KOPT-K1 (cell line): ENCODE data around the gene SSBP4.

ENCODE experiments used
- H3K27ac ChIP-seq: fragments of 200-600 bp; sonication (generic); 2 replicates; pipeline ENCODE4 v1.5.1; 2016; ENCODE audit warnings: antibody characterized with exemption, mild to moderate bottlenecking, low read depth, low read length; ENCODE audit not compliant: poor library complexity, severe bottlenecking
- H3K36me3 ChIP-seq: fragments of 200-600 bp; sonication (generic); 2 replicates; pipeline ENCODE4 v1.5.1; 2017; ENCODE audit warnings: antibody characterized with exemption, mild to moderate bottlenecking, low read length, moderate library complexity; ENCODE audit not compliant: insufficient read depth
- H3K9me3 ChIP-seq: fragments of 200-600 bp; sonication (generic); 2 replicates; pipeline ENCODE4 v1.5.1; 2017; ENCODE audit warnings: antibody characterized with exemption, low read length, mild to moderate bottlenecking; ENCODE audit not compliant: insufficient read depth, poor library complexity, severe bottlenecking

The SSBP4 gene

DNA sequence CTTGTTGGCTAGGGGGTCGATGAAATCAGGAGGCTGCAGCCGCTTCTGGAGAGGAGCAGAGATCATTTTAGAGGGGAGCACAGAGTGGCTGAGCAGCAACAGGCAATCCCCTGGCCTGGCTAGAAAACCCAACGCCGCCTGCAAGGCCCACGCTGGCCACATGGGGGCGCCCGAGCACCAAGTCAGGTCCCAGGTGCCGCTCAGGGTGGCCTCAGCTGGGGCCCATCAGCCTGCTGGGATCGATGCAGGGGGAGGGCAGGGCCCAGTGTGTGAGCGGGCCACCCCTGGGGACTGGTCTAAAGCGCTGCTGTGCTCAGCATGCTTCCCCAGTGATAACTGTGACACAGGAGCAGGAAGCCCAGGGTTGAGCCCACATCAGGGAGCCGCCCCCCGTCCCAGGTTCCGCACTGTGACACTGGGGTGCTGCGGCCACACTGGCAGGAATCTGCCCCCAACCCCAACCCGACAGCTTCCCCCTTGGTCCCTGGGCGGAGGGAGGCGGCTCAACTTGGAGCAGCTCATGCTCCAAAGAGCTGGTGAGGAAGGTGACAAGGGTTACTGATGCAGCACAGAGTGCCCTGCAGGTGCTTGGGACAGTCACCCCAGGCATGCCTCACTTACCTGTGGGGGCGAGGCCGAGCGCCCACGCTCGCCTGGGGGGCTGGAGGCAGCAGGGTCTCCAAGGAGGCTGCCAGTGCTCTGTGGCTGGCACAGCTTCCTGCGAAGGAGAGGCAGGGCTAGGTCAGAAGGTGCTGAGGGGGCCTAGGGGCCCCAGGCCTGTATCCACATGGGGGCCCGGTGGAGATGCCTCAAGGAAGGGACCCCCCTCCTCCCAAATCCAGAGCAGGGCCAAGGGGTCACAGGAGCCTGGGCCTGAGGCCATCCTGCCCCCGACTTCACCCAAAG lies 32.0 kb downstream of the SSBP4 start:
- Histone ChIP-seq H3K27ac (no peak overlapping the region), H3K9me3 (no peaks in the 10 kb centered on the region), H3K36me3 (peaks cover 57% of the 10 kb centered on the region)

DNA sequence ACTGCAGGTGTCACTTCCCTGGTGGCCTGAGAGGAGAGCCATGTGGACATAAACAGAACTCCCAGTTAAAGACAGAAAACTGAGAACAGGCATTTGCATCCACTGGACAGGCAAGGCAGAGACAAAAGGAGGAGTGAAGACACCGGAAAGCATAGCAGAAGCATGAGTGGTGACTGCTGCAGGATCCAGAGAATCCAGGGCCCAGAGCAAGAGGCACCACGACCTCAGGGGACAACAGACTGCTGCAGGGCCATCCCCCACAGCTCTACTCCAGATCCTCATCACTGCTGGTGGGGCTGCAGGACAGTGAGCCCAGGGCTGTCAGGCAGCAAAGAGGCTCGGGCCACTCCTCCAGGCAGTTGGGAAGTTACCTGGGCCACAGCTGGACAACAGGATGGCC lies 33.2 kb downstream of the SSBP4 start:
- H3K36me3 ChIP-seq, result peaks cover 57% of the 10 kb centered on the region
- H3K9me3 ChIP-seq, result no peaks in the 10 kb centered on the region
- no peak overlapping the region for H3K27ac ChIP-seq

DNA sequence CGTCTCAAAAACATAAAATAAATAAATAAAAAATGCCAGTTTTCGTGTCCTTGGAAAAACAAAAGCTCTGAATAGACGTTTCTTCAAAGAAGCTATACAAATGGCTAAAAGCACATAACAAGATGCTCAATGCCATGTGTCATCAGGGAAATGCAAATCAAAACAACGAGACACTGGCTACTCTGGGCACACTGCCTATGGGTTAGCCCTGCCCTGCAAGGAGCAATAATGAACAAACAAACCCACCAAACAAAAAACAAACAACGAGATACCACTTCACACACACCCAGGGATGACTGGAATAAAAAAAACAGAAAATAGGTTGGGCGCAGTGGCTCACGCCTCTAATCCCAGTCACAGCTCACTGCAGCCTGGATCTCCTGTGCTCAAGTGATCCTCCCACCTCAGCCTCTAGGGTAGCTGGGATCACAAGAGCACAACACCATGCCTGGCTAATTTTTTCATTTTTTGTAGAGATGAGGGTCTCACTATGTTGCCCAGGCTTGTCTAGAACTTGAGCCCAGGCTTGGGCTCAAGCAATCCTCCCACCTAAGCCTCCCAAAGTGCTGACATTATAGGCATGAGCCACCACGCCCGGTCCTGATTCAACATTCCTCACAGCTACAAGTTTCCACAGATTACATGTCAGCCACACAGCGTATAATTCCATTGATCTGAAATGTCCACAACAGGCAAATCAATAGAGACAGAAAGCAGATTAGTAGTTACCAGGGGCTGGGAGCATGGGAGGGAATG lies 34.2 kb downstream of the SSBP4 start:
- H3K9me3 ChIP-seq, result no peaks in the 10 kb centered on the region
- H3K27ac ChIP-seq, result no peak overlapping the region
- H3K36me3 ChIP-seq, result peaks cover 59% of the 10 kb centered on the region

DNA sequence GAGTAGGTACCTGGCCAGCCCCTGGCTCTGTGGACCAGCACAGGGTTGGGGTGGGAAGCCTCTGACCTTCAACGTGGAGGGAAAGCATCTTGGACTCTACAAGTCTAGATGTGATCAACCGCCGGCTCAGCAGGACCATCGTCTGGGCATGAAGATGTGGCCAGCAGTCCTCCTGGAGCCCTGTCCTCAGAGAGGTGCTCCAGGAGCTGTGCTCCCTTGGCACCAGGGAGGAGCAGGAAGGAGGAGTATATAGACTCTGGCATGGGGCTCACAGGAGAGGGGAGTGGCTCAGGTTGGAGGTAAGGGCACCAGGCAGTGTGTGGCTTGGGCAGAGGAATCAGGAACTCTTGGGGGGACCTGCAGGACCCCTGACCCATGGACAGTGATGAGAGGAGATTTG lies 37.1 kb downstream of the SSBP4 start:
- no peaks in the 10 kb centered on the region for H3K9me3 ChIP-seq
- peaks cover 62% of the 10 kb centered on the region for H3K36me3 ChIP-seq

DNA sequence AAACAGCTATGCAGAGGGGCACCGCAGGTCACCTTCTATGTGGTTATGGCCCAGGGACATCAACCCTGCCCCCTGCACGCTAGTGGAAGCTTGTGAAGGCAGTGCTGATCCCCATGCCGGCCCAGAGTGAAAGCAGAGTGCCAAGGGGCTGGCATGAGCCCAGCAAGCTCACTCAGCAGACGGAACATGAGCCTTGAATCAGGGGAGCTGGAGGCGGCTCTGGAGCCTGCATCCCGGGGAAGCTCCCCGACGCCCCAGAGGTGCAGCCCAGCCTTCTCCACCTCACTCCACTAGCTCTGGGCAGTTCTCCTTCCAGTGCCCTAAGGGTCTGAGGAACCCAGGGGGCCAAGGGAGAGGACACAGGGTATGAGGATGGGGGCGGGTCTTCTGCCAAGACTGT lies 37.8 kb downstream of the SSBP4 start:
- no peak overlapping the region for H3K27ac ChIP-seq
- no peaks in the 10 kb centered on the region for H3K9me3 ChIP-seq
- peaks cover 62% of the 10 kb centered on the region for H3K36me3 ChIP-seq

More for the DNA sequence above, 37.1 kb downstream of the SSBP4 start:
- no peak overlapping the region for H3K27ac ChIP-seq

DNA sequence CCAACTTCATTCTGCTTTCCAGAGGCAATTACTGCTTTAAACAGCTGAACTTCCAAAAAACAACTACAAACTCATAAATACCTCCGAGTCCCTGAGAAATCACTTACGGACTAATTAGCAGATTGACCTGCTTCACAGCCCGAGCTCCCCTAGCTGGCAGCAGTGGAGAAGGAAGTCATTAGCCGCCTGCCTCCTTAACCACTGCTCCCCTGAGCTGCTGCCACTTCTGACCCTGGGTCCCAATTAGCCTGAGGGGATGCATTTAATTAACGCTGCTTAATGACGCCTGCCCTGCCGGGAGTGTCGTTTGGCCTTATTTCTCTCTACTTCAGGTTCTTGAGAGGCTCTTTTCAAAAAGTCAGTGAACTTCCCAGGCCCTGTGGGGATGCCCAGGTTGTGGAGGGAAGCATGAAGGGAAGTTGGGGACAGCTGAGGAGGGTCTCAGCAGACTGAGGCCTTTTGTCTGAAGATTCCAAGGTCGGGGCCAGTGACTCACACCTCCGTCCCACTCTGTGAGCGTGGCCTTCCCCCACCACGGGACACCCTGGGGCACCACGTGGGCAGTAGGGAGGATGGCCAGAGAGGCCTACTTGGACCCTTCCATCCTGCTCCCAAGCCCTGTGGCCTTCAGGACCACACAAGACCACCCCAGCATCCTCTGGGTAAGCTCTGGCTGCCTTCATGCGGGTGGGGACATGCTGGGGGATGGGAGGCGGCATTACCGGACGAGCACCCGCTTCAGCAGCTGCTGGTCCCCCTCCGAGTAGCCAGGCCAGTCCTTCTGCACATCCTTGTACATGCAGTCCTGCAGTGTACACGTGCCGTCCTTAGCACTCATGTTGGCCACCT lies 38.5 kb downstream of the SSBP4 start:
- H3K36me3 ChIP-seq, result peaks cover 68% of the 10 kb centered on the region
- H3K9me3 ChIP-seq, result no peaks in the 10 kb centered on the region
- H3K27ac ChIP-seq, result no peak overlapping the region

DNA sequence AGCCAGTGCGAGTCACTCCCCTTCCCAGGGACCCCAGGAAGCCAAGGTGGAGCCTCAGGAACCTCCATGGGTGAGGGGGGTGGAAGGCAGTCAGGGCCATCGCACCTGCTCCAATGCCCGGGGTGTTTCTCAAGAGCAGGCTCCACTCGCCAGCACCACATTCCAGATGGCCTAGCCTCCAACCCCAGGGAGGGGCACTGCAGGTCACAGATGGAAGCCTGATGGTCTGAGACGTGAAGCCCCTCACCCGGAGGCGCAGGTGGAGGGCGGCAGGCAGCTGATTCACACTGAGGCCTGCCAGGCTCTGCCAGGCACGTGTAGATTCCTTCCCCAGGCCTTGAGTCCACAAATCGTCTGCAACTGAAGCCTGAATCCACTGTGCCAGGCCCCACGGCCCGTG lies 41.7 kb downstream of the SSBP4 start:
- peaks cover 87% of the 10 kb centered on the region for H3K36me3 ChIP-seq
- H3K27ac ChIP-seq, result no peak overlapping the region
- H3K9me3 ChIP-seq, result no peaks in the 10 kb centered on the region

DNA sequence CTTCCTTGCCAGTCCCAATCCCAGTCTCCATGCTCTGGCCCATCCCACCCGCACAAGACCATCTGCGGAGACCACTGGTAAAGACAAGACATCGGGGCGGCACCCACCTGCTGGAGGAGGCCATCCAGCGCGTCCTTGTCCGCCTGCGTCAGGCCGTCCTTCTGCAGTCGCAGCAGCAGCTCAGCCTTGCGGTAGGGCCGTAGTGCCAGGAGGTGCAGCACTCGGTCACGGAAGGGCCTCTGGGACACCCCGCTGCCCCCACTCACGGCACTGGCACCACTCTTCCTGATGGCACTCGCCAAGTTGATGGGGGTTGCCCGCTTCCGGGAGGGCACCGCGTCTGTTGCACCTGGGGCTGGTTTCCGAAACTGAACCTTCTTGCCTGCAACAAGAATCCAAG lies 42.3 kb downstream of the SSBP4 start:
- Histone ChIP-seq H3K36me3 (peaks cover 82% of the 10 kb centered on the region), H3K27ac (no peak overlapping the region), H3K9me3 (no peaks in the 10 kb centered on the region)

DNA sequence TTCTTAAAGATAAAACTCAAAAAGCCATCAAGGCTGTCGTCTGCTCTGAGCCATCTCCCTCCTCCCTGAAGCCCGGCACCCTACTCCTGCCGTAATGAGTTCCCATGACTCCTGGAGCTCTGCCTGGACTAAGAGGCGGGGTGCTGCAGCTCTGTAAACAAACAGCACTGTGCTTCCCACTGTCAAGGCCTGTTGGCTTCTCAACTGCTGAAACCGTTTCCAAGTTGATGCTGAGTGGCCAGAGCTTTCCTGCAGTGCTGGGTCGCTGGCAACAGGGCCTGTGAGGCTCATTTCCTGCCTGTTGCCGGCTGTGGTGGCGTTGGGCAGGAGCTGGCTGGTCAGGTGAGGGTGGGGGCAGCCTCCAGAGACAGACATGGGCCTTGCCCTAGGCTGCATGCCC lies 45.4 kb downstream of the SSBP4 start:
- Histone ChIP-seq H3K9me3 (no peaks in the 10 kb centered on the region), H3K27ac (no peak overlapping the region), H3K36me3 (peaks cover 51% of the 10 kb centered on the region)

DNA sequence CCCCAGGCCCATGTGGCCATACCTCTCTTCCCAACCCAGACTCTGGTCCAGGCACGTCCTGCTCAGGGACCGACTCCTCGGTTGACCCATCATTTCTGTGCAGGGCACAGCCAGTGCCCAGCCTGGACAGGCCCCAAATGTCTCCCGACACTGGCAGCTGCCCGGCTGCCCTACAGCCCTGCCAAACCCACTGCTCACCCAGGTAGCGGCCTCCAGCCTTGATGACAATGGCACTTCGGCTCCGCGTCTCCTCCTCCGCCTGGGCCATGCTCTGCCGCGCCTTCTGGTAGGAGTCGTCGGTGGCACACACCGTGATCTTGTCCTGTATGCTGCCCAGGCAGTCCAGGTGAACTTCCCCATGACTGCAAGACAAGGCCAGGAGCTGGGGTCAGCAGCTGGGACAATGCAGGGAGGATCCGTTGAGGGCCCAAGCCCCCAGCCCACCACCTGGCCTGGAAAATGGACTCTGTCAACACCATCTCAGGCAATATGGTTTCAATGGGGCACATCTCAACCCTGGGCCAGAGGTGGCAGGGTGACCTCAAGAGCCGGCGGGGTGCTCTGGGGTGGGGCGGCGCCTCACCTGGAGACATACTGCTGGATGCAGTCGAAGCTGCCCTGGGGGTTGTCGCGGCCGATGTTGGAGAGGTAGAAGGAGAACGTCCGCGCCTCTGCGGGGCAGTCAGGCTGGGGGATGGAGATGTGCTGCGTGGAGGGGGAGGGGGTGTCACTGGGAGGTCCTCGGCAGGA lies 46.2 kb downstream of the SSBP4 start:
- Histone ChIP-seq H3K27ac (no peak overlapping the region), H3K36me3 (peaks cover 46% of the 10 kb centered on the region), H3K9me3 (no peaks in the 10 kb centered on the region)

DNA sequence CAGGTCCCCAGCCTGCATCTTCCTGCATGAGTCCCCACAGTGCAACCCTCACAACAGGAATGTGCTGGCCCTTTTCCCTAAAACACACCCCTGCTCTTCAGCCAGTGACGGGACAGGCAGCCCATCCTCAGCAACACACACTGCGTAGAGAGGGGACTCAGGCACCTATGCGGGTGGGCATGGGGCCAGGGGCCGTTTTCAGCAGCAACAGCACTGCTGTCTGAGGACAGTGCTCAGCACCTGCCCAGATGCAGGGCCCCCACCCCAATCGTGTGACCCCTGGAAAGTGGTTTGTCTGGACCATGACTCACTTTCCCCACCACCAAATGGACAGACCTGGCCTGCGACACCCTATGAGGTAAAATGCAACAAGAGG lies 46.8 kb downstream of the SSBP4 start:
- no peaks in the 10 kb centered on the region for H3K9me3 ChIP-seq
- H3K36me3 ChIP-seq, result peaks cover 46% of the 10 kb centered on the region
- no peak overlapping the region for H3K27ac ChIP-seq

DNA sequence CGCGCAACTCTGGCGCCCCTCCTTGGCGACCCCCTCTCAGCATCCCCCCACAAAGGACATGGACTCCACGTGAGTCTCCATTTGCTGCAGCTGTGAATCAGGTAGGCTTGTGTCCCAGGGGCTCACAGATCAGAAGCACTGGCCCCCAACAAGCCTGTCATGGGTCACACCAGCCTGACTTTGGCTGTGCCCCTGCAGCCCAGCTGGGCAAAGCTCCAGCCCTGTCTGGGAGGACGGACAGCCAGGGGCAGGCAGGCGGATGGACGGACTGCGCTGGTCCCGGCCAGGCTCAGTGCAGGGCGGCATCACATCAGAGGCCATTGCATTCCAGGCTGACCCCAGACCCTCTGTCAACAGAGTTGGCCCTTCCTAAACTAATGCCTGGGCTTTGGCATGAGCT lies 47.2 kb downstream of the SSBP4 start:
- no peak overlapping the region for H3K27ac ChIP-seq
- H3K36me3 ChIP-seq, result peaks cover 46% of the 10 kb centered on the region; the same call in 1 of the 2 replicates
- H3K9me3 ChIP-seq, result no peaks in the 10 kb centered on the region

DNA sequence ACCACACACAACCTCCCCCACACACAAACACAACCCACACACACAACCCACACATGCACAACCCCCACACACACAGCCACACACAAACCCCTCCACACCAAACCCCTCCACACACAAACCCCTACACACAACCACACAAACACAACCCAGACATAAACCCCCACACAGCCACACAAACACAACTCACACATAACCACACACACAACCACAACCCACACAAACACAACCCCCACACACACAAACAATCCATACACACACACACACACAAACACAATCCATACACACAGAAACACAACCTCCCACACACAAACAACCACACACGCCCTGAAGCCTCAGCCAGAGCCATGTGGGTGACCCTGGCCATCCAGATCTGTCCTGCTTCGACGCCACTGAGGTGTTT lies 48.8 kb downstream of the SSBP4 start:
- no peaks in the 10 kb centered on the region for H3K9me3 ChIP-seq
- no peak overlapping the region for H3K27ac ChIP-seq
- peaks cover 31% of the 10 kb centered on the region; the same call in 1 of the 2 replicates for H3K36me3 ChIP-seq

DNA sequence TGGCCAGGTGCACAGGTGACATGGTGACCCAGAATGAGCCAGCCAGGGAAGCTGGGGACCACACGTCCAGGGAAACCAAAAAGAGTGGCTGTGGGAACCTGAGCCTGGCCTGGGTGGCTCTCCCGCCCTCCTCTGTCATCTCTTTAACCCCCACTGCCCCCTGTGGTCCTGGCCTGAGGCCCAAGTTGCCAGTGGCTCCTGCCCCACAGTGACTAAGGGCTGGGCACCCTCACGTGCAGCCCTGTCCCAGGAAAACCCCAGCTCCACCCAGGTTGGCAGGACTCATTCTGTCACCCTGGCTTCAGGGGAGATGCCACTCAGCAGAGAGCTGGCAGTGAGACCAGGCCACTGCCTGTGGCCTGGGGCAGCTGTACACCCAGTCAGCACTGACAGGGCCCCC lies 49.3 kb downstream of the SSBP4 start:
- H3K9me3 ChIP-seq, result no peaks in the 10 kb centered on the region
- H3K36me3 ChIP-seq, result peaks cover 31% of the 10 kb centered on the region; the same call in 1 of the 2 replicates
- H3K27ac ChIP-seq, result no peak overlapping the region
